Measurements from ENCODE around the gene DDB1.

DNA sequence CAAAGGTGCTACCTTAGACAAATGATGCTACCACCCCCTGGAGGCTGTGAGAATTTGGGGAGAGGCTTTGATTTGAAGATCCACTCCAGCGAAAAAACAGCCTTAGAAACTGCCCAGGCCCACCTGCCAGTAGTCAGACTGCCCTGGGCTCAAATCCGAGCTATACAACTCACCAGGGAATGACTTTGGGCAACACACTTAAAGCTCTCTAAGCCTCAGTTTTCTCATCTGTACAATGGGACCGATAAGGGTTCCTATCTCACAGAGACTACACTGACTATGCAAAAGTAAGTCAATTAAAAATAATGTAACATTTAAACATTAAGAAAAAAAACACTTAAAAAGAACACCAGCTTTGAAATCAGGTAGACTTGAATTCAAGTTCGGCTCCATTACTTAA is 57.7 kb downstream of the DDB1 start:
- TF ChIP-seq POLR2AphosphoS5 (IDR thresholded peaks at IDR 0.05; ENCODE audit: low read depth, low read length) (no peak), POLR2A (IDR thresholded peaks at IDR 0.05; ENCODE audit: low read depth, low read length) (no peak), TAF1 (IDR thresholded peaks at IDR 0.05; ENCODE audit: borderline replicate concordance, low read depth, low read length) (no peak)

Data from GM12892 (cell line).